C4-2B (cell line): ENCODE data around the gene LMF1.

Experiments
- CTCF ChIP-seq: fragments of 450-650 bp; conservative IDR thresholded peaks from 2 replicates; pipeline ENCODE4 v1.5.1; 2017; ENCODE audit warnings: mild to moderate bottlenecking
- ZFX ChIP-seq: fragments of 450-650 bp; IDR thresholded peaks from 2 replicates; pipeline ENCODE4 v1.6.1; 2017

DNA sequence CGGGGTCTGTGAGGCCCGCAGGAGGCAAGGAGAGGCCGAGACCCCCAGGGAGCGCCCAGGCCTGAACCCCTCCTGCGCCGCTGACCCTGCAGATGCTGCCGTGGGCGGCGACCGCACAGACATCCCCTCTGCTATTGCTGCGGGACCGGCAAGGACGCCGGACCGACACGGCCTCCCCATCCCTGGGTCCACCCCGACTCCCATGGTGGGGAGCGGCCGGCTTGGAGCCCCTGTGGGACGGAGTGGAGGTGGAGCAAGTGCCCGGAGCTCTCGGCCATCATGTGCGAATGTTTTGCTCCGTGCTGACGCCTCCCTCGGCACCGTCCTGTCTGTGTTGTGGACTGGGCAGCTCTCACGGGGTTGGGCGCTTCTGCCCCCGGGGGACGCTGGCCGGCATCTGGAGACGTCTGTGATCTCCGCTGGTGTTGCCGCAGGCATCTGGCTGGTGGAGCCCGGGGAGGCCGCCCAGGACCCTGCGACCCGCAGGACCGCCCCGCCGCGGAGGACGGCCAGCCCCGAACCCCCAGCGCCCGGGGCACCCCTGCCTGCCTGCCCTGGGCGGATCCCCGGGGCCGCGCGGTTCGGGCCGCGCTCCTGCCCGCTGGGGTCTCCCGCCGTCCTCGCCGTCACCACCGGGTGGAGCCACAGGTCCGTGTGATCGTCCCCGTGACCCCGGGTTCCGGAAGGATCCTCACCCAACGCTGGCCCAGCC, 157.4 kb downstream of the LMF1 start:
- TF ChIP-seq CTCF = peak; percentile 82
- no peak for TF ChIP-seq ZFX
